A549 (cell line): Measurements from ENCODE around the gene TMEM82. TPM values are rescaled to one million over a fixed set of nuclear protein-coding genes. Genes with fewer than 3 reads are reported as not detected.

Experiments used
- ATAC-seq, 2 experiments: fragments of 200-7000 bp in 1 of 2; fragments of >200 bp in 1 of 2; cut with Nextera tagmentation in 1 of 2; cut with Tn5 transposase in 1 of 2; 3 replicates each; pipeline versions ENCODE4 v1.8.0 to v1.9.1; 2018 to 2020; ENCODE audit warnings: mild to moderate bottlenecking in 1 of 2, moderate library complexity in 1 of 2
- CTCF ChIA-PET: fragments of 300-600 bp; sonication (Branson Sonifier 250); formaldehyde crosslinking; extraction: SDS; loops from one replicate; lab custom pipeline; 2021; ENCODE audit warnings: antibody characterized with exemption, inconsistent platforms; lab: Yijun Ruan, JAX
- POLR2A ChIA-PET: fragments of 350-600 bp; formaldehyde crosslinking; extraction: SDS; loops from one replicate; lab custom pipeline; 2021; ENCODE audit warnings: antibody characterized with exemption, inconsistent platforms; lab: Yijun Ruan, JAX
- DNase-seq, 2 experiments: peaks; one replicate each; pipeline versions ENCODE4 v3.0.0 to v3.0.0-alpha.2; 2011 to 2016; ENCODE audit warnings: low read depth in 1 of 2, low spot score in 1 of 2
- FAIRE-seq: peaks from 2 replicates; lab custom pipeline; 2011; peaks lifted over from hg19 to GRCh38; lab: Jason Lieb, UNC
- H3K27ac ChIP-seq, 2 experiments: fragments of >200 bp; sonication (Bioruptor Twin); formaldehyde crosslinking; 3 replicates each; pipeline ENCODE4 v1.5.1; 2016 to 2017
- H3K4me1 ChIP-seq: fragments of >200 bp; sonication (Bioruptor Twin); formaldehyde crosslinking; 3 replicates; pipeline ENCODE4 v1.6.1; 2016
- H3K4me2 ChIP-seq: fragments of >200 bp; sonication (Bioruptor Twin); formaldehyde crosslinking; 3 replicates; pipeline ENCODE4 v1.6.1; 2016
- H3K4me3 ChIP-seq: fragments of >200 bp; sonication (Bioruptor Twin); formaldehyde crosslinking; 3 replicates; pipeline ENCODE4 v1.5.1; 2016
- H3K9me3 ChIP-seq: fragments of >200 bp; sonication (Bioruptor Twin); formaldehyde crosslinking; 3 replicates; pipeline ENCODE4 v1.6.1; 2016
- BHLHE40 ChIP-seq: IDR thresholded peaks from 2 replicates; pipeline ENCODE4 v1.6.1; 2012; ENCODE audit warnings: low read depth, low read length, inconsistent platforms
- CBX2 ChIP-seq: fragments of 200-600 bp; sonication (generic); IDR thresholded peaks from 2 replicates; pipeline ENCODE4 v1.6.1; 2016; ENCODE audit warnings: low read depth, mild to moderate bottlenecking, borderline replicate concordance
- CBX8 ChIP-seq: fragments of 200-600 bp; sonication (generic); IDR thresholded peaks from 2 replicates; pipeline ENCODE4 v1.6.1; 2016
- CEBPB ChIP-seq, 2 experiments: fragments of >200 bp in 1 of 2; sonication (Bioruptor Twin) in 1 of 2; formaldehyde crosslinking in 1 of 2; IDR thresholded peaks; 2 replicates each; pipeline ENCODE4 v1.6.1; 2012 to 2016
- CHD2 ChIP-seq: fragments of 150-350 bp; IDR thresholded peaks from 2 replicates; pipeline ENCODE4 v1.6.1; 2014; ENCODE audit warnings: low read length; ENCODE audit not compliant: partially characterized antibody
- EHMT2 ChIP-seq: fragments of 200-600 bp; sonication (generic); IDR thresholded peaks from 2 replicates; pipeline ENCODE4 v1.6.1; 2016; ENCODE audit warnings: antibody characterized with exemption, low read depth, mild to moderate bottlenecking, moderate library complexity
- EP300 ChIP-seq, 2 experiments: fragments of >200 bp; sonication (Bioruptor Twin); formaldehyde crosslinking; IDR thresholded peaks; 2 replicates in 1 of 2; 3 replicates in 1 of 2; pipeline ENCODE4 v1.6.1; 2016 to 2017
- ESRRA ChIP-seq: fragments of 150-350 bp; IDR thresholded peaks from 2 replicates; pipeline ENCODE4 v1.6.1; 2014; ENCODE audit warnings: mild to moderate bottlenecking, low read length, borderline replicate concordance
- GATA3 ChIP-seq: IDR thresholded peaks from 2 replicates; pipeline ENCODE4 v1.6.1; 2012; ENCODE audit warnings: borderline replicate concordance
- HDAC2 ChIP-seq: fragments of 200-600 bp; sonication (generic); IDR thresholded peaks from 2 replicates; pipeline ENCODE4 v1.6.1; 2016
- HEYL ChIP-seq: fragments of 250-450 bp; sonication (Bioruptor Pico); IDR thresholded peaks from 2 replicates; pipeline ENCODE4 v1.8.0; 2021; ENCODE audit warnings: mild to moderate bottlenecking, moderate library complexity
- HOXA7 ChIP-seq: fragments of 250-450 bp; sonication (Bioruptor Pico); IDR thresholded peaks from 2 replicates; pipeline ENCODE4 v1.5.0; 2020; ENCODE audit warnings: mild to moderate bottlenecking, moderate library complexity
- JUN ChIP-seq, 2 experiments: fragments of >200 bp; sonication (Bioruptor Twin); formaldehyde crosslinking; IDR thresholded peaks; 2 replicates in 1 of 2; 3 replicates in 1 of 2; pipeline ENCODE4 v1.6.1; 2016 to 2017
- JUNB ChIP-seq: fragments of >200 bp; sonication (Bioruptor Twin); formaldehyde crosslinking; IDR thresholded peaks from 2 replicates; pipeline ENCODE4 v1.6.1; 2016
- KDM1A ChIP-seq: fragments of 200-600 bp; sonication (generic); IDR thresholded peaks from 2 replicates; pipeline ENCODE4 v1.6.1; 2016; ENCODE audit warnings: low read depth, mild to moderate bottlenecking
- MAZ ChIP-seq: fragments of 150-350 bp; IDR thresholded peaks from 2 replicates; pipeline ENCODE4 v1.6.1; 2014; ENCODE audit warnings: antibody characterized with exemption, low read depth, low read length, borderline replicate concordance
- NFE2L2 ChIP-seq: fragments of 150-350 bp; conservative IDR thresholded peaks from 2 replicates; pipeline ENCODE4 v1.6.1; 2014; ENCODE audit warnings: low read length
- NPAS2 ChIP-seq: fragments of 250-450 bp; sonication (Bioruptor Pico); IDR thresholded peaks from 2 replicates; pipeline ENCODE4 v1.8.0; 2022; ENCODE audit warnings: mild to moderate bottlenecking, moderate library complexity, borderline replicate concordance
- RAD21 ChIP-seq, 2 experiments: fragments of >200 bp in 1 of 2; sonication (Bioruptor Twin) in 1 of 2; formaldehyde crosslinking in 1 of 2; IDR thresholded peaks in 1 of 2; conservative IDR thresholded peaks in 1 of 2; 2 replicates in 1 of 2; 3 replicates in 1 of 2; pipeline ENCODE4 v1.6.1; 2012 to 2018; ENCODE audit warnings: inconsistent platforms in 1 of 2
- SREBF2 ChIP-seq: fragments of 450-650 bp; IDR thresholded peaks from 2 replicates; pipeline ENCODE4 v1.6.1; 2014; ENCODE audit warnings: mild to moderate bottlenecking, moderate library complexity
- TP53 ChIP-seq: fragments of 250-450 bp; sonication (Bioruptor Pico); IDR thresholded peaks from 2 replicates; pipeline ENCODE4 v1.5.0; 2021; ENCODE audit warnings: mild to moderate bottlenecking, moderate library complexity
- ZC3H11A ChIP-seq: fragments of 450-650 bp; IDR thresholded peaks from 2 replicates; pipeline ENCODE4 v1.6.1; 2014; ENCODE audit warnings: antibody characterized with exemption, mild to moderate bottlenecking
- ZNF302 ChIP-seq: fragments of 250-450 bp; sonication (Bioruptor Pico); IDR thresholded peaks from 2 replicates; pipeline ENCODE4 v1.9.0; 2021; ENCODE audit warnings: inconsistent platforms, mild to moderate bottlenecking, moderate library complexity
- ZSCAN20 ChIP-seq: fragments of 250-450 bp; sonication (Bioruptor Pico); IDR thresholded peaks from 2 replicates; pipeline ENCODE4 v1.8.0; 2022; ENCODE audit warnings: mild to moderate bottlenecking, moderate library complexity
- WGBS: methylation state at CpG from one replicate; pipeline ENCODE4 v1.1.6; 2017; ENCODE audit errors: missing lambda C conversion rate; 5-methylcytosine and 5-hydroxymethylcytosine counted together
- polyA plus RNA-seq, 4 experiments: library from polyadenylated mRNA; depleted of rRNA in 3 of 4; stranded (reverse); fragments of >200 nt; fragmentation: RNase III in 1 of 4; extraction: RNeasy Plus Mini Kit Qiagen cat#74134 plus additional on column Dnase treatment in 1 of 4; gene quantifications; 2 replicates in 3 of 4; 3 replicates in 1 of 4; pipeline ENCODE4 v1.2.3, GENCODE V29; 2011 to 2017
- TF ChIP-seq, protein P1 (sequence below): IDR thresholded peaks from 2 replicates; pipeline ENCODE4 v1.6.1; 2012
- TF ChIP-seq, protein P2 (sequence below): fragments of >200 bp; sonication (Bioruptor Twin); formaldehyde crosslinking; IDR thresholded peaks from 3 replicates; pipeline ENCODE4 v1.6.1; 2016
- TF ChIP-seq, protein P3 (sequence below): IDR thresholded peaks from 2 replicates; pipeline ENCODE4 v1.6.1; 2012
- TF ChIP-seq, protein P4 (sequence below): fragments of >200 bp; sonication (Bioruptor Twin); formaldehyde crosslinking; IDR thresholded peaks from 2 replicates; pipeline ENCODE4 v1.6.1; 2016

The TMEM82 gene
- polyA plus RNA-seq, 2 of the 4 experiments (the other 2 are of a cell fraction) = not detected

DNA sequence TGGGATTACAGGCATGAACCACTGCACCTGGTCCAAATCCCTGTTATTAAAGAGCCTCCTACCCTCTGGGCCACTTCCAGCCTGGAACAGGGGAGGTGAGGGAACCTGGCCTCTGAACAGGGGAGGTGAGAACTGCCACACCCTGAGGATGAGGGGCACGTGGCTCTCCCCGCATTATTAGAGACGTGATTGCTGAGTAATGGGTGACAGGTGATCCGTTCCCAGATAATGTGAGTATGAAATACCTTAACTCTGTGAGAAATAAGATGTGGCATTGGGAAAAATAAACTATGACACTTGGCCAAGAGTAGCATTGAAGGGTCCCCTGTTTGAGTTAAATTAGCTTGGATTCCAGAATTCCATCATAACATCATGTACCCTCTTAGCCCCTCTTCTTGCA, 19.9 kb upstream of the TMEM82 start:
- FAIRE-seq (no peak), DNase-seq (no peak)
- Histone ChIP-seq H3K9me3 (no peaks in the 10 kb centered on the region), H3K4me3 (no peak overlapping the region), H3K4me2 (no peak overlapping the region), H3K27ac (no peak overlapping the region)
- POLR2A ChIA-PET = no interaction called here
- 92% methylated on average over 4 of the region's 4 CpGs for WGBS
- TF ChIP-seq CBX8 = no peak
- no peak for TF ChIP-seq NPAS2 (CRISPR knock-in tag)
- TF ChIP-seq GATA3 = no peak
- TF ChIP-seq RAD21 (conservative IDR thresholded peaks at IDR 0.05 in 1 of 2, IDR thresholded peaks at IDR 0.05 in 1 of 2) = no peak
- TF ChIP-seq SREBF2 = no peak
- TF ChIP-seq ZSCAN20 (CRISPR knock-in tag) = no peak
- no peak for TF ChIP-seq KDM1A
- no peak for TF ChIP-seq ESRRA
- TF ChIP-seq ZNF302 (CRISPR knock-in tag) = no peak
- TF ChIP-seq EP300 (IDR thresholded peaks at IDR 0.05) = no peak
- no peak for TF ChIP-seq NFE2L2
- TF ChIP-seq, all 56 proteins: peak for 0
- ATAC-seq = no peak
- no peaks in the 10 kb centered on the region for H3K4me1 ChIP-seq
- CTCF ChIA-PET = interaction anchor here (2.1 to 5.5 kb wide), 2 partner anchors 10 to 17 kb away, joined by 6 to 31 read pairs; no protein-coding TSS in a partner anchor

DNA sequence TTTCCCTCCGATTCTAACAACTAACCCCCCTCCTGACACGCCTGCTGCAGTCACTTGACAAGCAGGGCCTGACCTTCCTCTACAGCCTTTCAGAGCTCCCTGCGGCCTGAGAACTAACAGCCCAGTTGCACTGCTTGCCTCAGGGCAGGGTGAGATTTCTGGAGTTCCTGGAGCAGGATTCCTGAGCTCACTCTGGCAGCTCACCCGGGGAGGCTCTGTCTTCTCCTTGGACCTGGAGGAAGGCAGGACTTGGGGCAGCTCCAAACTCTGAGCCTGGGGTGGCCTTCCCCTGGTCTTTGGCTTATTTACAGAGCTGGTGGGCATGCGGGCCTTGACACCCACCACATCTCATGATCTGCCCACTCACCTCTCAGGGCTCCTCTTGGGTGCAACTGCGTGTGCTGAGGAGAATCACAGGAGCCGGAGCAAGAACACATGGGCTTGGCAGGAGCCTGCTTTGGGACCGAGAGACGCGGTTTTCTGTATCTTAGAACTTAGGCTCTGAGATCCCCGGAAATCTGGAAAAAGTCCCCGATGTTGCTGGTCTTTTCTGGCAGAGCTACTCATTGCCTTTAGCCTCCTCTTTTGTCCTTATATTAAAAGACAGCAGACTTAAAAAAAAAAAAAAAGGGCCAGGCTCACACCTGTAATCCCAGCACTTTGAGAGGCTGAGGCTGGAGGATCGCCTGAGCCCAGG, 19.3 kb upstream of the TMEM82 start:
- DNase-seq = no peak
- POLR2A ChIA-PET = no interaction called here
- Histone ChIP-seq H3K27ac (no peak overlapping the region), H3K4me2 (no peak overlapping the region)
- TF ChIP-seq TP53 (CRISPR knock-in tag) = no peak
- no peak for TF ChIP-seq CHD2
- TF ChIP-seq, protein P1, sequence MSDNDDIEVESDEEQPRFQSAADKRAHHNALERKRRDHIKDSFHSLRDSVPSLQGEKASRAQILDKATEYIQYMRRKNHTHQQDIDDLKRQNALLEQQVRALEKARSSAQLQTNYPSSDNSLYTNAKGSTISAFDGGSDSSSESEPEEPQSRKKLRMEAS = no peak
- no peak for TF ChIP-seq MAZ
- TF ChIP-seq, protein P2, sequence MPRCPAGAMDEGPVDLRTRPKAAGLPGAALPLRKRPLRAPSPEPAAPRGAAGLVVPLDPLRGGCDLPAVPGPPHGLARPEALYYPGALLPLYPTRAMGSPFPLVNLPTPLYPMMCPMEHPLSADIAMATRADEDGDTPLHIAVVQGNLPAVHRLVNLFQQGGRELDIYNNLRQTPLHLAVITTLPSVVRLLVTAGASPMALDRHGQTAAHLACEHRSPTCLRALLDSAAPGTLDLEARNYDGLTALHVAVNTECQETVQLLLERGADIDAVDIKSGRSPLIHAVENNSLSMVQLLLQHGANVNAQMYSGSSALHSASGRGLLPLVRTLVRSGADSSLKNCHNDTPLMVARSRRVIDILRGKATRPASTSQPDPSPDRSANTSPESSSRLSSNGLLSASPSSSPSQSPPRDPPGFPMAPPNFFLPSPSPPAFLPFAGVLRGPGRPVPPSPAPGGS = no peak
- TF ChIP-seq EP300 (IDR thresholded peaks at IDR 0.05) = no peak
- no peak for TF ChIP-seq HDAC2
- TF ChIP-seq CBX2 = no peak
- TF ChIP-seq BHLHE40 = no peak
- TF ChIP-seq ZNF302 (CRISPR knock-in tag) = no peak
- TF ChIP-seq JUN (IDR thresholded peaks at IDR 0.05) = no peak
- no peak for TF ChIP-seq CEBPB (IDR thresholded peaks at IDR 0.05)
- TF ChIP-seq NPAS2 (CRISPR knock-in tag) = no peak
- TF ChIP-seq, all 56 proteins: peak for 0
- CTCF ChIA-PET = interaction anchor here (1.5 to 5.5 kb wide), 3 partner anchors 9 to 16 kb away, joined by 3 to 31 read pairs (median 6); no protein-coding TSS in a partner anchor
- FAIRE-seq (no peak), ATAC-seq (no peak)
- 81% methylated on average over 10 of the region's 13 CpGs for WGBS
- Histone ChIP-seq H3K4me1 (no peaks in the 10 kb centered on the region), H3K9me3 (no peaks in the 10 kb centered on the region), H3K4me3 (no peak overlapping the region)

DNA sequence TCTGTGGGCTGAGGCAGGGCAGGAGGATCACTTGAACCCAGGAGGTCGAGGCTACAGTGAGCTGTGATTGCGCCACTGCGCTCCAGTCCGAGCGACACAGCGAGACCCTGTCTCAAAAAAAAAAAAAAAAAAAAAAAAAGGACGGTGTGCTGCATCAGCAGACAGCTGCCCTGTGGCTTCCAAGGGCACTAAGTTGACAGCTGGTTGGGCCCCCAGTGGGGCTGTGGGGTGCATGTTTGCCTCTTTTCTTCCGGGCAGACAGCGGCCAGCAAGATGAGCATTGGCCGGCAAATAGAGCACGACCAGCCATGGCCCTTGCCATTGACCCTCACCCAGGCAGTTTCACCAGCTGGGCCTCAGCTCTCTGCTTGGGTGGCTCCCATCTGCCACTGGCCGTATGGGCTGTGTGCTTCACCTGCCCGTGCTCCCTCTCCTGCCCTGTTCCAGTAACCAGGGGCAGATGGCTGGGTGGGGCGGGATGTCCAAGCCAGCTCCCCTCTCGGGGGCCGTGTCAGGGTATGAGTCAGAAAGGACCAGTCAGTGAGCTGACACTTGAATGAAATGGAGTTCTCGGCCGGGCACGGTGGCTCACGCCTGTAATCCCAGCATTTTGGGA, 18.6 kb upstream of the TMEM82 start:
- POLR2A ChIA-PET = no interaction called here
- H3K4me1 ChIP-seq = no peaks in the 10 kb centered on the region
- H3K27ac ChIP-seq = no peak overlapping the region
- H3K9me3 ChIP-seq = no peaks in the 10 kb centered on the region
- ATAC-seq = no peak
- H3K4me2 ChIP-seq = no peak overlapping the region
- CTCF ChIA-PET = interaction anchor here (1.5 to 2.1 kb wide), 3 partner anchors 8 to 17 kb away, joined by 3 to 6 read pairs (median 6); no protein-coding TSS in a partner anchor
- DNase-seq = no peak
- no peak overlapping the region for H3K4me3 ChIP-seq
- WGBS = 93% methylated on average over 17 of the region's 20 CpGs
- no peak for FAIRE-seq
- TF ChIP-seq HEYL (CRISPR knock-in tag) = no peak
- no peak for TF ChIP-seq ZC3H11A
- TF ChIP-seq TP53 (CRISPR knock-in tag) = no peak
- TF ChIP-seq EHMT2 = no peak
- TF ChIP-seq, protein P2 = no peak
- no peak for TF ChIP-seq ZSCAN20 (CRISPR knock-in tag)
- TF ChIP-seq, protein P3, sequence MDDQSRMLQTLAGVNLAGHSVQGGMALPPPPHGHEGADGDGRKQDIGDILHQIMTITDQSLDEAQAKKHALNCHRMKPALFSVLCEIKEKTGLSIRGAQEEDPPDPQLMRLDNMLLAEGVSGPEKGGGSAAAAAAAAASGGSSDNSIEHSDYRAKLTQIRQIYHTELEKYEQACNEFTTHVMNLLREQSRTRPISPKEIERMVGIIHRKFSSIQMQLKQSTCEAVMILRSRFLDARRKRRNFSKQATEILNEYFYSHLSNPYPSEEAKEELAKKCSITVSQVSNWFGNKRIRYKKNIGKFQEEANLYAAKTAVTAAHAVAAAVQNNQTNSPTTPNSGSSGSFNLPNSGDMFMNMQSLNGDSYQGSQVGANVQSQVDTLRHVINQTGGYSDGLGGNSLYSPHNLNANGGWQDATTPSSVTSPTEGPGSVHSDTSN = no peak
- no peak for TF ChIP-seq CBX2
- no peak for TF ChIP-seq ESRRA
- TF ChIP-seq, protein P1 = no peak
- no peak for TF ChIP-seq JUNB
- TF ChIP-seq CHD2 = no peak
- TF ChIP-seq, protein P4, sequence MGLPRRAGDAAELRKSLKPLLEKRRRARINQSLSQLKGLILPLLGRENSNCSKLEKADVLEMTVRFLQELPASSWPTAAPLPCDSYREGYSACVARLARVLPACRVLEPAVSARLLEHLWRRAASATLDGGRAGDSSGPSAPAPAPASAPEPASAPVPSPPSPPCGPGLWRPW = no peak
- TF ChIP-seq HOXA7 (CRISPR knock-in tag) = no peak
